Ureter (tissue), 1 donor: Measurements from ENCODE around the gene THOC6. TPM values are rescaled to one million over a fixed set of nuclear protein-coding genes. Genes with fewer than 3 reads are reported as not detected.

Source experiments
- DNase-seq: peaks from one replicate; pipeline ENCODE4 v3.0.0-alpha.2; 2020; ENCODE audit warnings: low spot score
- total RNA-seq: library from RNA; stranded (reverse); gene quantifications from one replicate; pipeline ENCODE4 v1.2.4, GENCODE V29; 2023
- donor health status: DM: yes; HTN: yes; CAD: no.

Gene THOC6
- 29.8 TPM for total RNA-seq

DNA sequence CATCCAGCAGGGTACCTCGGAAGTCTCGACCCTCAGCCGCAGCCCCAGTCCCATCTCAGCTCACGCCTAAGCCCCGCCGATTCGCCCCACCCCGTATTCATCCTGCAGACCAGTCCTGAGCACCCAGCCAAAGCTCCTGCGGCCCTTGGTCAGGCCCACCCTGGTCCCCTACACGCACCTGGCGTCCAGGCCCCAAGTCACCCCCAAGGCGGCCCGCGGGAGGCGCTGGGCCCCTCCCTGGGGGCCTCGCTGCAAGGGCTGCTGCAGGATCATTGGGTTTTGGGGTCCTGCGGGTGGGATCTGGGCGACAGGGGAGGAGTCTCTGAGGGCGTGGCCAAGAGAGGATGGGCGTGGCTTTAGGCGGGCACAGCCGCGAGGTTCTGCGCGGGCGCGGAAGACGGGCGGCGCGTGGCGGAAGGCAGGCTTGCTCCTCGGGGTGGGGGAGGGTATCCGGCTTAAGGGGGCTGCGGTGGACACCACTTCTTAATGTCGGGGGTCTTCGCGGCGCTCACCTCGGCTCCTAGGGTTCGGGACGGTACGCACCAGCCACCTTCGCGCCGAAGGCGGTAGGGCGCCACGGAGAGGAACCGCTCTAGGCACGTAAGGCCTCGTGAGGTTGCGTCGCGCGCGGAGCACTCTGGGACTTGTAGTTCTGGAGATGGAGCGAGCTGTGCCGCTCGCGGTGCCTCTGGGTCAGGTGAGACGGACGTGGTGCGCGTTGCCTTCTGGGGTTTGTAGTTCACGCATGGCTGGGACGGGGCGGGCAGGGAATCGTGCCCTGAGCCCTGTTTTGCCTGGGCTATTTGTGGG, at the start of gene THOC6, which contains the start of gene HCFC1R1:
TSS of gene THOC6 (plus strand) at position 367 of the 810 bp plus-strand sequence. CDS start at position 659, 292 bp downstream.
TSS of gene HCFC1R1 (minus strand) at position 274 of the 810 bp plus-strand sequence. CDS start at position 273, 1 bp downstream.
- peak; percentile 98 for DNase-seq

DNA sequence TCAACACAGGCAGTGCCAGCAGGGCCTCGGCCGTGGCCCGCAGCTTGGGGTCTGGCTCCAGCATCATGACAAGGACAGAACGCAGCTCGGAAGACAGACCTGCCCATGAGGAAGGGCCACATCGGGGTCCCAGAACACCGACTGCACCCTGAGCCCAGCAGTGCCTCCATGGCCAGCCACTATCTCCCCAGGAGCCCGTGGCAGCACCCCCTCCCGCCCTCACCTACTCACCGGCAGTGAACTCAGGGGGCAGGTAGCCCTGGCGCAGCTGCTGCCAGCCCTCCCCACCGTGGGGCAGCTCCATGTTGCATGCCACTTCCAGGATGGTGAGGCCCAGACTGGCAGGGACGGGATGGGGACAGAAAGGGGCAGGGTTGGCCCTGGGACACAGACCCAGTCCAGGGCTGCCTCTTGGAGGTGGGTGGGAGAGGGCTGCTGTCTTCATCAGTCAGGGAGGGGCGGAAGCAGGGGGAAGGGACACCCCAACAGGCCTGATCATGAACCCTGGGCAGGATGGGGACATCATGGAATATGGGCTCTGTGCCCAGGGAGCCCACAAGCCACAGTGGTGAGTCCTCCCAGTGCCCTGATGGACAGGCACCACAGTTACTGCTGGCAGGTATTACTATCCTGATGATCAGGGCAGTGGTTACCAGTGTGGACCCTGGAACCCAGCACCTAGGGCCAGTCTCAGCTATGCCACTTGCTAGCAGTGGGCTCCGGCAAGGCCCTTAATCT, 49.3 kb upstream of the THOC6 start:
- DNase-seq = no peak

DNA sequence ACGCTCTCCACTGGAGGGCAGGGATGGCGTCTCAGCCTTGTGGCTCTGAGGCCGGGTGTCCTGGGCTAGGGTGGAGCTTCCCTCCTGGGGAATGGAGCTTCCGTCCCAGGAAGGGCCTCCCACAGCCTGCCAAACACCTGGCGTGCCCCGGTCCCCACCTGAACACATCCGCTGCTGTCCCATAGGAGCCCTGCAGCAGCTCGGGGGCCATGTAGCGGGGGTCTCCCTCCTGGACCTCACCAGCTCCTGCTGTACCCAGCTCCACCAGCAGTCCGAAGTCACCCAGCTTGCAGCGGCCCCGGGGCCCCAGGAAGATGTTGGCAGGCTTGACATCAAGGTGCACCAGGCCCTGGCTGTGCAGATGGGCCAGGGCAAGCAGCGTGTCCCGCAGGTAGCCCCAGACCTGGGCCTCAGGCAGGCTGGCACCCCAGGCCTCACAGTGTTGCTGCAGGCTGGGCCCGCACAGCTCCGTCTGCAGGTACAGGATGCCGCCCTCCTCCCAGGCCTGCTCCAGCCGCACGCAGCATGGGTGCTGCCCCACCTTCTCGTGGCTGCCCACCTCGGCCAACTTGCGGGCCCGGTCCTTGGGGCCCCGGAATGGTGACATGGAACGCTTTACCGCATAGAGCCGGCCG, 48.6 kb upstream of the THOC6 start:
- DNase-seq = no peak

DNA sequence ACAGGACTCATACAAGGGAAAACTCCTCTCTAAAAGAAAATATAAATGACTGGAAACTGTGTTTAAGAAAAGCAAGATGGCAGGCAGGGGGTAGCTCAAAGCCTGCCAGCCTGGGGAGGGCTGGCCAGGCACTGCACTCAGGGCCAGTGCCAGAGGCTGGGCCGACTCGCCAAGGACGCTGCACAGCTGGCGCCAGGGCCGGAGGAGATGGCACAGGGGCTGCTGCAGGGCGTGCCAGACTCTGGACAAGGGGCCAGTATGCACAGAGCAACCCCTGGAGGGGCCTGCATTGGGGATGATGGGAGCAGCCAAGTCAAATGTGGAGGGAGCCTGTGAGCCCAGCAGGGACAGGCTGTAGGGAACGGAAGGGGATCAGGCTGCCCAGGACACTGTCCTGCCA, 47.6 kb upstream of the THOC6 start:
- DNase-seq = no peak

DNA sequence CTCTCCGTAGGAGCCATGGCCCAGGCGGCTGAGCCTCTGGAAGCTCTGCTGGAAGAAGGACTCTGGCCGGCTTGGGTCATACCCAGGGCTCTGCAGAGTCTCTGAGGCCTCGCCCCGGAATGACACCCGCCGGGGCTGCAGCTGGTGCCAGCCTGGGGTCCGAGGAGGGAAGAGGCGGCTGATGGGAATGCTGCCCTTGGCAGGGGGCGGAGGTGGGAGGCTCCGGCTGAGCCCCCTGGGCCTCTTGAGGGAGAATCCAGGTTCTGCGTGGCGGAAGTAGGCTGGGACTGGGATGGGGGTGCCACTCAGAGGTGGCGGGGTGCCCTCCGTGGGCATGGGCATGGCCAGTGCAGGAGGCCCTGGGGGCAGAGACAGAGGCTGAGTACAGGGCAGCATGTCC, 47.2 kb upstream of the THOC6 start:
- no peak for DNase-seq

DNA sequence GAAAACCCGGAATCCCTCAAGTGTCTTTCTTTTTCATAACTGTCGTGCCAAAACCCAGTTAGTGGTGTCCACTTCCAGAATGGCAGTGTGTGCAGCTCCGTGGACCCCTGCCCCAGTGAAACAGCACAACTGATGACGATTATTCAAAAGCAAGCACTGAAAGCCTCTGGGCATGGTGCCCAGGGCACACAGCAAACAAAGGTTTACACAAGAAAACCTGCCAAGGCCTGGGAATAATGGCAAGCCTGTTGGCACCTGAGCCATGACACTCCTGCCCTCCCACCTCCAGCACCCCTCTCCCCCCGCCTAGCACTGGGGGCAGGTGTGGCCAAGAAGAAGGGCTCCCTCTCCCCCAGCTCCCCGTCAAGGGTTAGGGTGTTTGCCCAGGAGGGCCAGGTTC, 46.4 kb upstream of the THOC6 start:
- no peak for DNase-seq

DNA sequence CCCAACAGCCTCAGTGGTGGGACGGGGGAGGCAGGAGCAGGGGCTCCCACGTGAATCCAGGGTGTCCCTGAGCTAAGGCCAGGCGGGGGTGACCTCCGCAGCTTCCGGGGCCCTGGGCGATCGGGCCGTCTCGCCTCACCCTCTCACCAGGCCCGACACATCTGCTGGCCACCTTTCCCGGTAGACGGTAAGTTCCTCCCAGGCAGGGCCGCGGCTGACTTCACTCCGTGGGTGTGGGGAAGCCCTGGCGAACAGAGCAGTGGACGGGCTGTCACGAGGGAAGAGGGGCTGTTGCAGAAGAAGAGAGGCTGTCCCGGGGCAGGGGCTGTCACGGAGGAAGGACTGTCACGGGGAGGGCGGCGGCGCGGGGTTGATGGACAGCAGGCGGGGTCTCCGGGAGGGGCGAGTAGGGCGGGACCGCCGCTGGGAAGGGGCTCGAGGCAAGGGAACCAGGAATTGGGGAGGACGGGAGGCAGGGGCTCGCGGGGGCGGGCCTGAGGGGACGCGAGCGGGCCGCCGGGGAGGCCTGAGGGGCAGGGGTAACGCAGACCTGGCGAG, 44.1 kb upstream of the THOC6 start:
- no peak for DNase-seq

DNA sequence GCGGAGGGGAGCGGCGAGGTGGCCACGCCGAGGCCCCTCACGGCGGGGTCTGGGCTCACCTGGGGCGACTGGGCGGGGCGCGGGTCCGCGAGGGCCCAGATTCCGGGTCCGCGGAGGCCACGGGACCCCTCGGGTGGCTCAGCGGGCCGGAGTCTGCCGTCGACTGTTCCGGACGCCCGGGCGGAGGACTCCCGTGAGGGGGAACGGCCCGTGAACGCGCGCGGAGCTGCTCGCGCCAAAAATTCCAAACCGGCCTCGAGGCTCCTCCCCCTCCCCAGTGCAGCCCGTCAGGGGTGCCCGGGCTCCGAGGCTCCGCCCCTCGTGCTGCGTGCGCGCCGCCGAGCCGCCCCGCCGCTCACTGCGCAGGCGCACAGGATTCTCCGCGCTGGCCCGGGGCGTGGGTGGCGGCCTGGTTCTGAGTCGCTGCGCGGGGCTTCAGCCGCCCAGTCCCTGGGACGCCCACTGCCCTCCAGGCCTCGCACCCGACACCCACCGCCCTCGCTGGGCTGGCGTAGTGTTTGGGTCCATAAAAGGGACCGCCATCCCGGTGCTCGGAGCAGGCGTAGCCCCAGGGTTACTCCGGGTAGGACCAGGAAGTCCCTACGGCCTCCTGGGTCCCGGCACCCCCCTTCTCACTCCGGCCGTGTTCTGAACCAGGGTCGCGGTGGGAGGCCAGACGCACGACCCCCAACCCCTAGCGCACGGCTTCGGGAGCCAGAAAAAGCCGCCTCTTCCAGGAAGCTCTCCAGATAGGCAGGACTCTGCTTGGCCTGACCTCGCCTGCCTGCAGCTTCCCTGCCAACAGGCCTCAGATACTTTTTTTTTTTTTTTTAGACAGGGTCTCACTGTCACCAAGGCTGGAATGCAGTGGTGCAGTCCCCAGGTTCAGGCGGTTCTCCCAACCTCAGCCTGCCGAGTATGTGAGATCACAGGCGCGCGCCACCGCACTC, 43.3 kb upstream of the THOC6 start, which contains the start of gene PKMYT1:
TSS of gene PKMYT1 (minus strand) at position 220 of the 950 bp plus-strand sequence. CDS start 789 bp downstream, outside the sequence.
- DNase-seq = peak; percentile 91

DNA sequence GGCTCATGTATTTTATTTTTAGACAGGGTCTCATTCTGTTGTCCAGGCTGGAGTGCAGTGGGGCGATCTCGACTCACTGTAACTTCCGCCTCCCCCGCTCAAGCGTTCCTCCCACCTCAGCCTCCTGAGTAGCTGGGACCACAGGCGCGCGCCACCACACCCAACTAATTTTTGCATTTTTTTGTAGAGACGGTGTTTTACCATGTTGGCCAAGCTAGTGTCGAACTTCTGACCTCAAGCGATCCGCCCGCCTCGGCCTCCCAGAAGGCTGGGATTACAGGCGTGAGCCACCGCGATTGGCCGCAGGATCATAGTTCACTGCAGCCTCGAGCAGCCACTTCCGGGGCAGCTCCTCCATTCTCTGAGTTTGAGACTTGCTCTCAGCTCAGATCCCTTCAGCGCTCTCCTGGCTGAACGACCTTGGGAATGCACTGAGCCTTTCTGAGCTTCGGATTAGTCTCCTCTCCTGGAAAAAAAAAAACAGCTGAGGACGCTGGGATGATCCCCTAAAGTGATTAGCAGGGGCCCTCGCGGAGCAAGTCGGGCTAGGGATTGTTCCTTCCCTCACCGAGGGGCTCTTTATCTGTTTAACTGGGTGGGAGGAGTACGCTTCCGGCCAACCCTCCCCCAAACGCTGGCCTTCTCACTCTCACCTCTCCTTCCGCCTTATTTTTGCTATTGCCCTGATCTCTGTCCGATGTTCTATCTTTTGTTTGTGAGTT, 42.5 kb upstream of the THOC6 start:
- DNase-seq = no peak

DNA sequence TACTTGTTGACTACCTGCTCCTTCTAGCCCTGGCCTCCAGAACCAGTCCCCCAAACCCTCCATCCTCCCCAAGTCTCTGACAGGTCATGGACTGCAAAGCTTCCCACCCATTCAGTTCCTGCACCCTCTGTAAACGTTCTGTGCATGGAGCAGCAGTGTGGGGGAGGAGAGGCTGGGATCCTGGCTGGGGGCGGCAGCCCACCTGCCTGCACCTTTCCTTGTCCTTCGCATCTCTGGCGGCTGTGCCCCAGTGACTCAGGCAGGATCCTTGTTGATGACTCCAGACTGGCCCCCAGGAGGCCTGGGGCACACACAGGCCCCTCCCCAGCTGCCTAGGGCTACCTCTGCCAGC, 42.0 kb upstream of the THOC6 start:
- no peak for DNase-seq

DNA sequence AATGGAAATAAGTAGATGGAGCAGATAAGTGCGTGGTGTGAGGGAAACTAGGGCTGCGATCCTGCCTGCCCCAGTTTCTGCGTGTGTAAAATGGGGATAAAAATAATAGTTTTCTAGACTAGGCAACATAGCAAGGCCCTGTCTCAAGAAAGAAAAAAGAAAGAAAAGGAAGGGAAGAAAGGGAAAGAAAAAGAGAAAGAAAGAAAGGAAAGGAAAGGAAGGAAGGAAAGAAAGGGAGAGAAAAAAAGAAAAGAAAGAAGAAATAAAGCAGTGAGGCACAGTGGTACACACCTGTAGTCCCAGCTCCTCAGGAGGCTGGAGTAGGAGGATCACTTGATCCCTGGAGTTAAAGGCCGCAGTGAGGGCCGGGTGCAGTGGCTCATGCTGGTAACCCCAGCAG, 41.4 kb upstream of the THOC6 start:
- DNase-seq = no peak

DNA sequence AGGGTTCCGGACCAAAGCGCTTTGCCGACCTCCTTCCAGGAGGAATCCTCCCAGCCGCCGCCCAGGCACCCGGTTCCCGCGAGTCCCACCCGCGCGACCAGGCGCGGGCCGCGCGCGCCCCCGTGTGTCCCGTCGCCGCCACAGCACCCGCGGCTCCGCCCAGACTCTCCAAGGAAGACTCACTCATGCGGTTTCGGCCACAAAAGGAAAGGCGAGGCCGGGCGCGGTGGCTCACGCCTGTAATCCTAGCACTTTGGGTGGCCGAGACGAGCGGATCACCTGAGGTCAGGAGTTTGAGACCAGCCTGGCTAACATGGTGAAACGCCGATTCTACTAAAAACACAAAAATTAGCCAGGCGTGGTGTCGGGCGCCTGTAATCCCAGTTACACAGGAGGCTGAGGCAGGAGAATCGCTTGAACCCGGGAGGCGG, 40.1 kb upstream of the THOC6 start:
- DNase-seq = peak; percentile 86

DNA sequence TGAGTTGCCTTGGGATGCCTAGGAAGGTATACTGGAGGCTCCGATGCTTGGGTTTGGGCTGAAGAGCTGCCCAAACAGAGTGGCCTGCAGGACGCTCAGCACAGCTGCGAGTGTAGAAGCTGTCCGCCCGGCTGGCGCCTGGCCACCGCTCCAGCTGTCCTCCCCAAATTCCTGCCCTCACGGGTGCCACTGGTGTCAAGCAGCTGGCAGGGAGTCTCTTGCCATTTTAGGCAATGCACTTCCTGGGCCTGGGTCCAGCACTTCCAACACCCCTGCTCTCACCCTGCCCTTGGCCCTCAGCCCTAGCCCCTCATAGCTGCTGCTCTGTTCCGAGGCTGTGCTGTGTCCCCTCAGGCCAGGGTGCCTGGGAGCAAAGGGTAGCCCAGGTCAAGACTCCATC, 38.4 kb upstream of the THOC6 start:
- DNase-seq = no peak

DNA sequence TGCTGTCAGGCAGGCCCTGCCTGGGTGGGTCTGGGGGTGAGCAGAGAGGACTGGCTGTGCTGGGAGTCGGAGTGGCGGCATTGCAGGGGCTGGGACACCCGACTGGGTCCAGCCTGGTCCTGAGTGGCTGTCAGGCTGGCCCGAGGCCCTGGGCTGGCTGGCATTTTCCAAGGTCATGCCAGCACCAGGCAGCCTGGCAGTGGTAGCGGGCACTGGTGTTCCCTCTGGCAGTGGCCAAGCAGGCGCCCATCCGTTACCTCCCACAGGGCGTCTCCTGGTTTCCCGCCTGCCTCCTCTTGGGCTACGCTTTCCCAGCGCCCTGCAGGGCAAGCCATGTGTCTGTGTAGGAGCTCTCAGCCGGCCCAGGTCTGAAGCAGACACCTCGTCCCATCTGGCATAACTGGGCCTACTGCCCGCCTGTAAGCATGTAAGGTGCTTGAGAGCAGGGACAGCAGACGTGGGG, 37.9 kb upstream of the THOC6 start:
- DNase-seq = no peak

DNA sequence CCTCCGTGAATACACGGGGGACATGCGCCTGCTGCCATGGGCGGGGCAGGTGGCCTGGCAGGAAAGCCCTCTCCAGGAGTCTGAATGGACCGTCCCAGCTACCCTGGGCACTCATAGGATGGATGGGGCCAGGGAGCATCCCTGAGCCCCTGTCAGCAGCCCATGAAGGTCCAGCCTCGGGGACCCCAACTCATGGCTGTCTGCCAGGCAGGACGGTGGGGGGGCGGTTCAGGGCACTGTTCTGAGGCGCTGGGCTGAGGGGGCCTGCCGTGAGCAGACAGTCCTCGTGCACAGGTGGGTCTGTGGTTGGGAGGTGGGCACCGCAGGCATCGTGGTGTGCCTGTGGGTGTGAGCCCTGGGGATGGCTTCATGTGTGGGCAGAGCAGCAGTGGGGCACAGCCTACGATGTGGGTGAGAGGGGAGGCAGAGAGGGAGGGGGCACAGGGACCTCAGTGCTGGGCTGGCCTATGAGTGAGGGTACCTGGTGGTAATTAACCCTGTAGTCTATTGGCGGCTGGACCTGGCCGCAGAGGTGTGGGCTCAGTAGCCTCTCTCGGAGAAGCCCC, 37.1 kb upstream of the THOC6 start:
- DNase-seq = no peak

DNA sequence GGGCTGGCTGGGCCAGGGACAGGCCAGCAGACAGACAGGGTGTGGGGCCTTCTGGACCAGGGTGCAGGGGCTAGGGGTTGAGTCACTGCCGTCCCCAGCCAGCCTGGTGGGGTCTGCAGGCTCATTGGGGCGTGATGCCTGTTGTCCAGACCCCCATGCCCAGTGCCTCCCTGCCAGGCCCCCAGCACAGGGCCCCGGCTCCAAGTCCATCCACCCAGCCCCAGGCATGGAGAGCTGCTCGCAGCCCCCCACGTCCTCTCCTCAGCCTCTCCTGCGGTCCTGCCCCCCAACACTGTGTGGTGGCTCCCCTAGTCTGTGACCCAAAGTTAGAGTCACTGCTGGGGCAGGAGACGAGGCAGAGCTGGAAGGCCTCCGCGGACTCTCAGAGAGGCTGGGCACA, 36.5 kb upstream of the THOC6 start:
- no peak for DNase-seq

DNA sequence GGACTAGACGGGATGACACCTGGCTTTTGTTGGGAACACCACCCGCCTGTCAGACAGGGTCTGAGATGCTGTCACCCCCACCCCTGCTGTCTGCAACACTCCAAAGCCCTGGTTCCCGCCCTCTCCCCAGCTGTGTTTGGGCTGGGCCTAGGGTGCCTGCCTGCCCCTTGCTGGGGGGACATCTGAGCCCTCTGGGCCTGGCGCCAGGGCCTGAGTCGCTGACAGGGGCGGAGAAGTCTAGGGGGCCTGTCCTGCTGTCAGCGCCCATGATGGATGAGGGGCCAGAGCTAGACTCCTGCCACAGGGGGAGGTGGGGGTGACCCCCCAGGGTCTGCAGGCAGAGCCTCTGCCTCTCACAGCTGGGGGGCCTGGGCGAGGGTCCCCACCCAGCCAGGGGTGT, 36.0 kb upstream of the THOC6 start:
- DNase-seq = no peak

DNA sequence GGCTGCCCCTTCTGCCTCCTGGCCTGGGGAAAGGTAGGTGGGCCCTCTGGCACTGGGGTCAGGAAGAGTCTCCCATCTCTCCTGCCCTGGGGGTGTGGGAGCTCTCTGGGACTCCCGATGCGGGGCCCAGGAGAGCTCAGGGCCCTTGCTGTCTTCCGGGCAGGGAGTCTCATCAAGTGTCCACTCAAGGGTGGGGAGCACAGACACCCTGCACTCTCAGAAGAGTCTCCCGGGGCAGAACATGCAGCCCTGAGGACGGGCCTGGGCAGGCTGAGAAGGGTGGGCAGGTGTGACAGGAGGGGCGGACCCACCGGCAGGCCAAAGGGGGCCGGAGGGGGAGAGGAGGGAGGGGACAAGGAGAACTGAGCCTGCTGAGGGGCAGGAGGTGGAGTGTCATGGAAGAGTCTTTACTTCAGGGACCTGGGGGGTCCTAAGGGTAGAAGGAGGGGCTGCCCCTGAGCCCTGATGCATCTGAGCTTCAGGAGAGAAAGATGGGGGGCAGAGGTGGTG, 35.2 kb upstream of the THOC6 start:
- no peak for DNase-seq

DNA sequence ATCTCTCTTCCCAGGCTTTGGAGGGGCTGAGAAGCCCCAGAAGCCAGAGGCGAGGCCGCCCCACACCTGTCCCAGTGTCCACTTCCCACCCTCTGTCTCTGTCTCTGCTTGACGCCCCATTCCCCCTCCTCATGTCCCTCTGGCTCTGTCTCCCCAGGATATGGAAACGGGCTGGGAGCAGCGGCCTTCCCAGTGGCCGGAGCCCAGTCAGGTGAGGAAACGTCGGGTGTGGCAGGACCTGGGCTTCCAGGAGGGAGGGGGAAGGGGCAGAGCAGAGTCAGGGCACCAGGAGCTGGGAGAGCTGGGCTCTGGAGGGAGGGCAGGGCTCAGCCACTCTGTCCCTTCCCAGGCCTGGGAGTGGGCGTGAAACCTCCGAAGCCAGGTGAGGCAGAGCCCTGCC, 32.9 kb upstream of the THOC6 start:
- no peak for DNase-seq
